HepG2 (cell line): Measurements from ENCODE around the gene ARHGAP33. TPM values are rescaled to one million over a fixed set of nuclear protein-coding genes. Genes with fewer than 3 reads are reported as not detected.

Experiments used
- ASH2L ChIP-seq: fragments of 300-600, 200-600 bp; sonication (generic); IDR thresholded peaks from 2 replicates; pipeline ENCODE4 v1.7.0; 2017; ENCODE audit warnings: low read depth, mild to moderate bottlenecking, moderate library complexity, mixed read lengths, low read length; ENCODE audit not compliant: insufficient read length
- EEA1 ChIP-seq: sonication (generic); formaldehyde crosslinking; IDR thresholded peaks from 2 replicates; pipeline ENCODE4 v1.5.1; 2020; ENCODE audit warnings: mild to moderate bottlenecking, missing genetic modification reagents, borderline replicate concordance
- KLF9 ChIP-seq: IDR thresholded peaks from 2 replicates; pipeline ENCODE4 v1.6.1; 2016; ENCODE audit warnings: low read depth
- KMT2A ChIP-seq: sonication (generic); formaldehyde crosslinking; IDR thresholded peaks from 2 replicates; pipeline ENCODE4 v1.4.0; 2020; ENCODE audit warnings: missing genetic modification reagents
- NFYB ChIP-seq: sonication (generic); formaldehyde crosslinking; IDR thresholded peaks from 2 replicates; pipeline ENCODE4 v1.4.0; 2020; ENCODE audit warnings: missing genetic modification reagents
- NFYC ChIP-seq: IDR thresholded peaks from 2 replicates; pipeline ENCODE4 v1.6.1; 2016; ENCODE audit warnings: missing genetic modification reagents, missing compliant biosample characterization
- NR2C2 ChIP-seq: sonication (generic); formaldehyde crosslinking; IDR thresholded peaks from 2 replicates; pipeline ENCODE4 v1.4.0; 2020; ENCODE audit warnings: missing genetic modification reagents, mild to moderate bottlenecking, moderate library complexity, borderline replicate concordance
- SIN3A ChIP-seq: IDR thresholded peaks from 2 replicates; pipeline ENCODE4 v1.6.1; 2011; ENCODE audit warnings: low read depth, mild to moderate bottlenecking, control low read depth, low read length, borderline replicate concordance
- SOX5 ChIP-seq: IDR thresholded peaks from 2 replicates; pipeline ENCODE4 v1.6.1; 2016; ENCODE audit warnings: borderline replicate concordance
- THYN1 ChIP-seq: sonication (generic); formaldehyde crosslinking; IDR thresholded peaks from 2 replicates; pipeline ENCODE4 v1.8.1; 2023; ENCODE audit warnings: low read depth, mild to moderate bottlenecking, moderate library complexity, missing genetic modification reagents, borderline replicate concordance
- XRCC5 ChIP-seq: fragments of 200-400 bp; formaldehyde crosslinking; optimal IDR thresholded peaks from 2 replicates; pipeline ENCODE3; 2017; ENCODE audit warnings: mild to moderate bottlenecking, low read length
- ZMYM4 ChIP-seq: sonication (generic); formaldehyde crosslinking; IDR thresholded peaks from 2 replicates; pipeline ENCODE4 v1.8.1; 2023; ENCODE audit warnings: mild to moderate bottlenecking, missing genetic modification reagents
- ZNF124 ChIP-seq: sonication (generic); formaldehyde crosslinking; IDR thresholded peaks from 2 replicates; pipeline ENCODE4 v1.4.0; 2020; ENCODE audit warnings: missing genetic modification reagents
- ZNF780A ChIP-seq: sonication (generic); formaldehyde crosslinking; IDR thresholded peaks from 2 replicates; pipeline ENCODE4 v1.8.0; 2022; ENCODE audit warnings: mild to moderate bottlenecking, missing genetic modification reagents, moderate library complexity
- polyA plus RNA-seq, 8 experiments: library from polyadenylated mRNA; depleted of rRNA in 3 of 8; stranded (reverse) in 7 of 8; unstranded in 1 of 8; fragments of >200 nt; fragmentation: Illumina TruSeq in 4 of 8; extraction: Trizol in 4 of 8; gene quantifications; 2 replicates each; pipeline versions ENCODE4 v1.2.1 to v1.2.3, GENCODE V29; 2011 to 2016; ENCODE audit warnings: low read depth in 4 of 8, missing spikeins in 1 of 8, mixed read lengths in 1 of 8; ENCODE audit not compliant: insufficient read depth in 1 of 8
- total RNA-seq, 5 experiments: library from RNA; depleted of rRNA; stranded (reverse); fragments of >200 nt; fragmentation: Illumina TruSeq; extraction: Trizol; gene quantifications; 2 replicates each; pipeline ENCODE4 v1.2.3, GENCODE V29; 2016; ENCODE audit warnings: low read depth in 1 of 5
- TF ChIP-seq, protein P1 (sequence below): sonication (generic); formaldehyde crosslinking; IDR thresholded peaks from 2 replicates; pipeline ENCODE4 v1.4.0; 2020; ENCODE audit warnings: mild to moderate bottlenecking, missing genetic modification reagents
- TF ChIP-seq, protein P2 (sequence below): sonication (generic); formaldehyde crosslinking; IDR thresholded peaks from 2 replicates; pipeline ENCODE4 v1.4.0; 2020; ENCODE audit warnings: low read depth, mild to moderate bottlenecking, missing genetic modification reagents
- TF ChIP-seq, protein P3 (sequence below): sonication (generic); formaldehyde crosslinking; IDR thresholded peaks from 2 replicates; pipeline ENCODE4 v1.4.0; 2020; ENCODE audit warnings: mild to moderate bottlenecking, missing genetic modification reagents
- TF ChIP-seq, protein P4 (sequence below): sonication (generic); formaldehyde crosslinking; IDR thresholded peaks from 2 replicates; pipeline ENCODE4 v1.5.0; 2020; ENCODE audit warnings: mild to moderate bottlenecking, missing genetic modification reagents, borderline replicate concordance

ARHGAP33 gene
- total and polyA plus RNA-seq, 2 of the 13 experiments (the other 11 are each of a cell fraction or from before 2014, with no cell fraction given): 1.3 to 2.7 TPM

DNA sequence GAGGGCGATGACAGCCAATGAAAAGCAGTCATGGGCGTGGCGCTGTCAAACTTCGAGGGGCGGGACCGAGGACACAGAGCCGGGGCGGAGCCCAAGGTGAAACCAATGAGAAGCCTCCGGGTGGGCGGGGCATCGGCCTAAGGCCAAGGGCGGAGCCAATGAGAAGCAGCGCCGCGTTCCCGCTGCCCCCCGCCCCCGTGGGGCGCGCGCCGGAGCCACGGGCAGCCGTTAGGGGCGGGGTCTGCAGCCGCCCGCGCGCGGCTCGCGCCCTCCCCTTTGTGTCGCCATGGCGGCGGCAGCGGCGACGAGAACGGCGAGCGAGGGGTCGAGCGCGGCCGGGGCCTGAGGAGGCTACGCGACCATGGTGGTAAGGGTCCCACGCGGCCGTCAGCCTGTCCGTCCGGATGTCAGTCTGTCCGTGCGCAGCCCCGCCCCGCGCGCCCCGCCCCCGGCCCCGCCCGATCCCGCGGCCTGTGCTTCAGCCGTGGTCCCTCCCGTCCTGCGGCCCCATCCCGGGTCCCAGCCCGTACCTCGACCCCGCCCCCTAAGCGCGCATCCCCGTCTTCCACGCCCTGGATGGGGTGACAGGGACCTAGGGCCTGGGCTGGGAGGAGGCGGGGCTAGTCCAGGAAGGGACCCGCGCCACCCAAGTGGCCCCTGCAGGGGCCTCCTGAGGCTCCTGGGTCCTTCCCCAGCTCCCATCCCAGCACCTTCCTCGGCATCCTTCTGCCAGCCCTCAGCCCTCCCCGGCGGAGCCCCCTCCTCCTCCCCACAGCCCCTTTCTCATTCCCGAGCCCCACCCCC lies at the start of gene ARHGAP33 (continued):
- TF ChIP-seq, protein P1, sequence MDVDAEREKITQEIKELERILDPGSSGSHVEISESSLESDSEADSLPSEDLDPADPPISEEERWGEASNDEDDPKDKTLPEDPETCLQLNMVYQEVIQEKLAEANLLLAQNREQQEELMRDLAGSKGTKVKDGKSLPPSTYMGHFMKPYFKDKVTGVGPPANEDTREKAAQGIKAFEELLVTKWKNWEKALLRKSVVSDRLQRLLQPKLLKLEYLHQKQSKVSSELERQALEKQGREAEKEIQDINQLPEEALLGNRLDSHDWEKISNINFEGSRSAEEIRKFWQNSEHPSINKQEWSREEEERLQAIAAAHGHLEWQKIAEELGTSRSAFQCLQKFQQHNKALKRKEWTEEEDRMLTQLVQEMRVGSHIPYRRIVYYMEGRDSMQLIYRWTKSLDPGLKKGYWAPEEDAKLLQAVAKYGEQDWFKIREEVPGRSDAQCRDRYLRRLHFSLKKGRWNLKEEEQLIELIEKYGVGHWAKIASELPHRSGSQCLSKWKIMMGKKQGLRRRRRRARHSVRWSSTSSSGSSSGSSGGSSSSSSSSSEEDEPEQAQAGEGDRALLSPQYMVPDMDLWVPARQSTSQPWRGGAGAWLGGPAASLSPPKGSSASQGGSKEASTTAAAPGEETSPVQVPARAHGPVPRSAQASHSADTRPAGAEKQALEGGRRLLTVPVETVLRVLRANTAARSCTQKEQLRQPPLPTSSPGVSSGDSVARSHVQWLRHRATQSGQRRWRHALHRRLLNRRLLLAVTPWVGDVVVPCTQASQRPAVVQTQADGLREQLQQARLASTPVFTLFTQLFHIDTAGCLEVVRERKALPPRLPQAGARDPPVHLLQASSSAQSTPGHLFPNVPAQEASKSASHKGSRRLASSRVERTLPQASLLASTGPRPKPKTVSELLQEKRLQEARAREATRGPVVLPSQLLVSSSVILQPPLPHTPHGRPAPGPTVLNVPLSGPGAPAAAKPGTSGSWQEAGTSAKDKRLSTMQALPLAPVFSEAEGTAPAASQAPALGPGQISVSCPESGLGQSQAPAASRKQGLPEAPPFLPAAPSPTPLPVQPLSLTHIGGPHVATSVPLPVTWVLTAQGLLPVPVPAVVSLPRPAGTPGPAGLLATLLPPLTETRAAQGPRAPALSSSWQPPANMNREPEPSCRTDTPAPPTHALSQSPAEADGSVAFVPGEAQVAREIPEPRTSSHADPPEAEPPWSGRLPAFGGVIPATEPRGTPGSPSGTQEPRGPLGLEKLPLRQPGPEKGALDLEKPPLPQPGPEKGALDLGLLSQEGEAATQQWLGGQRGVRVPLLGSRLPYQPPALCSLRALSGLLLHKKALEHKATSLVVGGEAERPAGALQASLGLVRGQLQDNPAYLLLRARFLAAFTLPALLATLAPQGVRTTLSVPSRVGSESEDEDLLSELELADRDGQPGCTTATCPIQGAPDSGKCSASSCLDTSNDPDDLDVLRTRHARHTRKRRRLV (CRISPR knock-in tag): no peak
- TF ChIP-seq SIN3A (0 out of 2 replicates have a peak, but pooled peaks have one; percentile 78), ZNF124 (CRISPR knock-in tag) (no peak), SOX5 (no peak), ASH2L (peak; percentile 19), ZMYM4 (CRISPR knock-in tag) (peak; percentile 67; the same call in 1 of the 2 replicates), XRCC5 (peak; percentile 45), NR2C2 (no peak), NFYB (CRISPR knock-in tag) (peak; percentile 85), KLF9 (CRISPR knock-in tag) (no peak), KMT2A (CRISPR knock-in tag) (no peak), ZNF780A (no peak), EEA1 (CRISPR knock-in tag) (no peak), THYN1 (CRISPR knock-in tag) (no peak), NFYC (peak; percentile 82)
- TF ChIP-seq, protein P2, sequence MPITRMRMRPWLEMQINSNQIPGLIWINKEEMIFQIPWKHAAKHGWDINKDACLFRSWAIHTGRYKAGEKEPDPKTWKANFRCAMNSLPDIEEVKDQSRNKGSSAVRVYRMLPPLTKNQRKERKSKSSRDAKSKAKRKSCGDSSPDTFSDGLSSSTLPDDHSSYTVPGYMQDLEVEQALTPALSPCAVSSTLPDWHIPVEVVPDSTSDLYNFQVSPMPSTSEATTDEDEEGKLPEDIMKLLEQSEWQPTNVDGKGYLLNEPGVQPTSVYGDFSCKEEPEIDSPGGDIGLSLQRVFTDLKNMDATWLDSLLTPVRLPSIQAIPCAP (CRISPR knock-in tag): no peak
- TF ChIP-seq, protein P3, sequence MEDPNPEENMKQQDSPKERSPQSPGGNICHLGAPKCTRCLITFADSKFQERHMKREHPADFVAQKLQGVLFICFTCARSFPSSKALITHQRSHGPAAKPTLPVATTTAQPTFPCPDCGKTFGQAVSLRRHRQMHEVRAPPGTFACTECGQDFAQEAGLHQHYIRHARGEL: no peak
- TF ChIP-seq, protein P4, sequence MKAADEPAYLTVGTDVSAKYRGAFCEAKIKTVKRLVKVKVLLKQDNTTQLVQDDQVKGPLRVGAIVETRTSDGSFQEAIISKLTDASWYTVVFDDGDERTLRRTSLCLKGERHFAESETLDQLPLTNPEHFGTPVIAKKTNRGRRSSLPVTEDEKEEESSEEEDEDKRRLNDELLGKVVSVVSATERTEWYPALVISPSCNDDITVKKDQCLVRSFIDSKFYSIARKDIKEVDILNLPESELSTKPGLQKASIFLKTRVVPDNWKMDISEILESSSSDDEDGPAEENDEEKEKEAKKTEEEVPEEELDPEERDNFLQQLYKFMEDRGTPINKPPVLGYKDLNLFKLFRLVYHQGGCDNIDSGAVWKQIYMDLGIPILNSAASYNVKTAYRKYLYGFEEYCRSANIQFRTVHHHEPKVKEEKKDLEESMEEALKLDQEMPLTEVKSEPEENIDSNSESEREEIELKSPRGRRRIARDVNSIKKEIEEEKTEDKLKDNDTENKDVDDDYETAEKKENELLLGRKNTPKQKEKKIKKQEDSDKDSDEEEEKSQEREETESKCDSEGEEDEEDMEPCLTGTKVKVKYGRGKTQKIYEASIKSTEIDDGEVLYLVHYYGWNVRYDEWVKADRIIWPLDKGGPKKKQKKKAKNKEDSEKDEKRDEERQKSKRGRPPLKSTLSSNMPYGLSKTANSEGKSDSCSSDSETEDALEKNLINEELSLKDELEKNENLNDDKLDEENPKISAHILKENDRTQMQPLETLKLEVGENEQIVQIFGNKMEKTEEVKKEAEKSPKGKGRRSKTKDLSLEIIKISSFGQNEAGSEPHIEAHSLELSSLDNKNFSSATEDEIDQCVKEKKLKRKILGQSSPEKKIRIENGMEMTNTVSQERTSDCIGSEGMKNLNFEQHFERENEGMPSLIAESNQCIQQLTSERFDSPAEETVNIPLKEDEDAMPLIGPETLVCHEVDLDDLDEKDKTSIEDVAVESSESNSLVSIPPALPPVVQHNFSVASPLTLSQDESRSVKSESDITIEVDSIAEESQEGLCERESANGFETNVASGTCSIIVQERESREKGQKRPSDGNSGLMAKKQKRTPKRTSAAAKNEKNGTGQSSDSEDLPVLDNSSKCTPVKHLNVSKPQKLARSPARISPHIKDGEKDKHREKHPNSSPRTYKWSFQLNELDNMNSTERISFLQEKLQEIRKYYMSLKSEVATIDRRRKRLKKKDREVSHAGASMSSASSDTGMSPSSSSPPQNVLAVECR (CRISPR knock-in tag): peak; percentile 52; the same call in 1 of the 2 replicates
